GM18858 (cell line): ENCODE data around the gene SPAG5.

ENCODE experiments used
- ATAC-seq: cut with Tn5 transposase; IDR thresholded peaks from one replicate; pipeline ENCODE4 v1.9.1; 2021; ENCODE audit not compliant: unreplicated experiment

The SPAG5 gene

DNA sequence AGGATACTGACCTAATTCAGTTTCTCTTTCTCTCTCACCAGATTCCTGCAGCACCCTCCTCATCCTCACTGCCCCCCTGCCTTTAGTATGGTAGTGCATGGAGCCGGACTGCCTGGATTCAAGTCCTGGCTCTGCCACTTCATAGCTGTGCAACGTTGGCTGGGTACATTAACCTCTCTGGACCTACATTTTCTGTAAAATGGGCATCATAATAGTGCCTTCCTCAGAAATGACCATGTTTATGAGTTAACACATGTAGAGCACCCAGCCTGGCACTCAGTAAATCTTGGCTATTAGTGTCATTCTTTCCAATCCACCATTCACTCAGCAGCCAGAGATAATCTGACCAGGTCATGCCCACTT is 53.7 kb downstream of the SPAG5 start:
- no peak for ATAC-seq

DNA sequence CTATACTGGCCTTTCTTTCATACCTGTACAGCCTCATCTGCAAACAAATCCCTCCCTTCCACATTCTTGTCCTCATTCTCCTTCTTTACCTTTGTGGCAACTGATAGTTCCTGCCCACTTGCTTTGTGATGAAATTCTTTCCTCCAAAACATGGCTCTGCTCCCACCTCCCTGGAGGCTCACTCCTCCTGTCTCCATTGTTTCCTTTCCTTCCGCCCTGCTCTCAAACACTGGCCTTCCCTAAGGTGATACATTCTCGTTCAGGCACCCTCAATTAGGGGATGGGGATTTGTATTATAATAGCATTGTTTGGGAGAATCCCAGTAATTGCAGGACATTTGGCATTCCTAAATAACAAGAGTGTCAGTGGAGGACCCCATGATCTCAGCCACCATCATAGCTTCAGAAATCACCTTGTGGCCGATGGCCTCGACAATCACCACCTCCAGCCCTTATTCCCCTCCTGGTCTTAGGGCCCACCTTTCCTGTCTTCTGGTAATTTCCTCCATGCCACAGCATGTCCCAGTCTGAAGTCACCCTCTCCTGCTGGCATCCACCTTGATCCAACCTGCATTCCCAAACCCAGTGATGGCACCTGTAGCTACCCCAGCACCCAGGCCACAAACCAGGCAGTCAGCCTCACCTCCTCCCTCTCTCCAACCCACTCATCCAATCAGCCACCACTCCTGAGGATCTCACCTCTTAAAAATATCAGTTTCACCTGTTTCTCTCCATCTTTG is 54.3 kb downstream of the SPAG5 start:
- ATAC-seq = no peak

DNA sequence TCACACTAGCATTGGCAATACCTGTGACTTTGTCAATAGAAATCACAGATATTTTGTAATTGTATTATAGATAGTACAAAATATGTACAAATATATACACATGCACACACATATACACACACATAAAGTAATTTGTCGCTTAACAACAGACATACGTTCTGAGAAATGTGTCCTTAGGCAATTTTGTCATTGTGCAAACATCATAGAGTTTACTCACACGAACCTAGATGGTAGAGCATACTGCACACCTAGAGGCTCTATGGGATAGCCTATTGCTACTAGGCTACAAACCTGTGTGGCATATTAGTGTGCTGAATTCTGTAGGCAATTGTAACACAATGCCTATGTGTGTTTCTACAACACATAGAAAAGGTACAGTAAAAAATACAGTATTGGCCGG is 57.4 kb downstream of the SPAG5 start:
- ATAC-seq = no peak

DNA sequence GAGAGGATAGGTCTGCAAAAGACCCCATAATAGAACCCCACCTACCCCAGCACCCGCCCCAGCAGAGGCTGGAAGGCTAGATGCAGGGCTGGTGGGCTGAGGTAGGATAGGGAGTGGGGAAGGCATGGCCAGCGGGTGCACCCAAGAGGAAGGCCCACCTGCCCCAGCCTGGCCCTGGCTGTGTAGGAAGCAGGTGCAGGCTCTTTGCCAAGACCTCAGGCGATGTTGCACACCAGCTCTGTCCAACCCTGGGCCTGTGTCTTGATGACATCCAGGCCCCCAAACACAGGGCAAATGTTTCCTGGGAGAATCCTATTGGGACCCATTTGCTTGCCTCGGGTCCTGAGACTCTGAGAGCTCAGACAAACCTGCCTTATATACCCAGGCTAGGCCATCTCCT is 58.6 kb downstream of the SPAG5 start:
- no peak for ATAC-seq

DNA sequence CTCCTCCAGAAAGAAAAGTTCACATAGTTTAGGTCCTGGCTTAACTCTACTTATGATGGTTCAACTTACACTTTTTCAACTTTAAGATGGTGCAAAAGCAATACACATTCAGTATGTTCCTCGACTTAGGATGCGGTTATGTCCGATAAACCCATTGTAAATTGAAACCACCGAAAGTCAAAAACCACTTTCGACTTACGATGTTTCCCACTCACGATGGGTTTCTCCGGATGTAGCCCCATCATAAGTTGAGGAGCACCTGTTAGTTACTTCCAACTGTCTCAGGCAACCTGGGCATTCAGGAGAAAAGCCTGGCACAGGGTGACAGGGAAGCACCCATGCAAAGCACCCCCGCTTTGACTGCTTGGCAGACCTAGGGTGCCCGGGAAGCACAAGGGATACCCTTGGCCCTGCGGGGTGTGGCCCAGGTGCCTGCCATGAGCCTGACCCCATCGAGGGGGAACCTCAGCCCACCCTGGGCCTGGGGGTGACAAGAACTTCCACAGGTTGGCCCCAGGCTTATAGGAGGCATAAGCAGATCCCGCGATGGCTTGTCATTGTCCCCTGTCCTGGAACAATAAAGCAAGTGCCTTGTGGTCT is 60.4 kb downstream of the SPAG5 start:
- no peak for ATAC-seq

DNA sequence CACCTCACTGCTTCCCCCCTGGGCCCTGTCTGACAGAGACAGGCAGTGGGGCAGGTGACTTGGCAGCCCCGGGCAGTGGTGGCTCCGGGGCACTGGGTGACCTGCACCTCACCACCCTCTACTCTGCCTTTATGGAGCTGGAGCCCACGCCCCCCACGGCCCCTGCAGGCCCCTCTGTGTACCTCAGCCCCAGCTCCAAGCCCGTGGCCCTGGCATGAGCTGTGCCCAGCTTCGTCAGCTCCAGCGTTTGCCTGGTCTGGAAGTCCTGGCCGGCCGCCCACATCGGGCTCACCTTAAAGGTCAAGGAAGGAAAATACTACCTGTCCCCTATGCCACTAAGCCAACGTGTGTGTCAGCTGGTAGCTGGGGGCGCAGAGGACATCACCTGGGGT is 61.6 kb downstream of the SPAG5 start:
- no peak for ATAC-seq

DNA sequence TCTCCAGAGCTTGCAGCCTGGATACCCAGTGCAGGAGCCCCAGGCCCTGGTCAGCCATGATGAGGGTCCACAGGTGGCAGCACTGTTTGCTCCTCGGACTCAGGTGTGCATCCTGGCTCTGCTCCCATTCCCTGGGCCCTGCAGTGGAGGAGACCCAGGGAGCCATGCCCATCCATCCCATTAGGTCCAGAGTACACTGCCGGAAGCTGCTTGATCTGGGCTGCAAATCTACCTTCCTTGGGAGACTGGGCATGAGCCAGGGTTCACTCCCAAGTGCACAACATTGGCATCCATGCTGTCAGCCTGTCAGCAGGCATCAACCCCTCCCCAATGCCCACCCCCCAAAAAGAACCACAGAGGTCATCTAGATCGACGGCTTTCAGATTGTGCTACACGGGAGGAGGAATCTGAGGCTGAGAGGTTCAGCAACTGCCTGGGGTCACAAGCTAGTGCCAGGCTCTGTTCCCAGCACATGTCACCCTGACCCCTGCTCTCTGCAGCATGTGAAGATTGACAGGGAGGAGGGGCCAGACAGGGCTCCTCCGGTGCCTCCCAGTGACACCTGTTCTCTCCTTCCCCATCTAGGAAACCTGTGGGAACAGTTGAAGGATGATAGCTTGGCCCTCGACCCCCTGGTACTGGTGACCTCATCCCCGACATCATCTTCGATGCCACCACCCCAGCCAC is 62.1 kb downstream of the SPAG5 start:
- no peak for ATAC-seq

DNA sequence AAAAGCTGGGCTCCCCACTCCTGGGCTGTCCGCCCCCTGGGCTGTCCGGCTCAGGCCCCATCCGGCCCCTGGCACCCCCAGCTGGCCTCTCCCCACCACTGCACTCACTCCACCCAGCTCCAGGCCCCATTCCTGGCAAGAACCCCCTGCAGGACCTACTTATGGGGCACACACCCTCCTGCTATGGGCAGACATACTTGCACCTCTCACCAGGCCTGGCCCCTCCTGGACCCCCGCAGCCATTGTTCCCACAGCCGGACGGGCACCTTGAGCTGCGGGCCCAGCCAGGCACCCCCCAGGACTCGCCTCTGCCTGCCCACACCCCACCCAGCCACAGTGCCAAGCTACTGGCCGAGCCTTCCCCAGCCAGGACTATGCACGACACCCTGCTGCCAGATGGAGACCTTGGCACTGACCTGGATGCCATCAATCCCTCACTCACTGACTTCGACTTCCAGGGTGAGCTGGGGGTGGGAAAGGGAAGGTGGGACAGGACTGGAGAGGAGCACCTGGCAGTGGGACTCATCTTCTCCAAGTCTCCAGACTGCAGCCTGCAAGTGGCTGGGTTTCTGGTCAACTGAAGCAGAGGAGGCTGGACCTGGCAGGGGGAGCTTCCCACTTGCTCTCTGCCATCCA is 64.0 kb downstream of the SPAG5 start:
- ATAC-seq = no peak

DNA sequence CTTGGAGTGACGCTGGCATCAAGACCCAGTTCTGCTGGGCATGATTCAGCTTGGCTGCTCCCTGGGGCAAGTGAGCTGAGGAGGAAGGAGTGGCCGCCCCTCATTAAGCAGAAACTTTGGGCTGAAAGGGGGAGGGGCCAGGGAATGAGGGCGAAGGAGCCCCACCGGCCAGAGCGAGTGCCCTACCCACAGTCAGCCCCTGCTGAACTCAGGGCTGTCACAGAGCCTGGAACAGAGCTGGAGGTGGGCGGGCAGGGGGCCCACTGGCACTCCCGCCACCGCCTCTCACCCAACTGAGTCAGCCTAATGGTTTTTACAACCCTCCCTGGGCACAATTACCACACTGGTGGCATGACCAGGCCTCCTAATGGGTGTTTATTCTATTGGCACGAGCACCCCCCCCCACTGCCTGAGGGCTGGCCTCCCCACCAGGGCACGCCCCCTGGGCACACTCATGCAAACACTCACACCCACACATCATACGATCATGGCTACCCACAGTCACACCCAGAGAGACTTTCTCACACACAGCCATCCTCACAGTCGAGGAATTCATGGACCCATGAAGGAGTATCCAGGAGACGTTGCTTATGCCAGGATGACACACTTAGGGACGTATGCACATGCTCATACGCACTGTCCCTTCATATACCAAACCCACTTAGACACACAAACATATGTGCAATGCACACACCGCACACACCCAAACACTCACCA is 65.6 kb downstream of the SPAG5 start:
- no peak for ATAC-seq

DNA sequence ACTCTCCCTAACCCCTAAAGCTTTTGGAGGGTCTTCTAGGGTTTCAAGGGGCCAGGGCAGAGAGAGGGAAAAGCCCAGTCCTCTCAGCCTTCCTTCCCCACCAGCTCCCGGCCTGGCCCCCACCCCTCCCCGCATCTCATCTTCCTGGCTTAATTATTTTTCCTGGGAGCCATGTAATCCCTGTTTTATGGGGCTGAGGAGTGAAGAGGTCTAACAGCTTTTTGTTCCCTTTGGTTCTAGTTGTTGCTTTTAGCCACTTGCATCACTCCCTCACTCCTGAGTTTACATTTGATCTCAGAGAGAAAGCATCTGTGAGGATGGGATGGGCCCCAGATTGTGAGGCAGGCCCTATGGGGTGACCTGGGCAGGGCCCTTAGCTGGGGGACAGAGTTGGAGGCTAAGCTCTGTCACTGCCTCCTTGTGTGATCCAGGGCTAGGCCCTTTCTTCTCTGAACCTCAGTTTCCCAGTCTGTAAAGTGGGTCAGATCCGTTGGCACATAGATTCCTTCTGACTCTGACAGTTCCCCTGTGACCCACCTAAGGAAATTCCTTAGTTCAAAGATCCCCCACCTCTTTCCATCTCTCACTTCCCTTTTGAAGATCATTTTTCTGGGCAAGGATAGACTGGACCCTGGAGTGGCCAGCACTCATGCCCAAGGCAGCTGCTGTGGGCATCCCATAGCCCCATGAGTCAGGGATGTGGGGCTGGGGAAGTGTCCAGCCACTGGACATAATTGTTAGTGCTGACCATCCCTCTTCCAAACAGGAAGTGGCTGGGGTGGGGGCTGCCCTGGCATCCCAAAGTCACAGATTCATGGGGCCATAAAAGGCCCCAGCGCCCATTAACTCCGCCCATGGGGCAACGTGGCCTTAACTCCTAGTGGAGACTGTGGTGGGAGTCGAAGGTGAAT is 66.5 kb downstream of the SPAG5 start:
- no peak for ATAC-seq

DNA sequence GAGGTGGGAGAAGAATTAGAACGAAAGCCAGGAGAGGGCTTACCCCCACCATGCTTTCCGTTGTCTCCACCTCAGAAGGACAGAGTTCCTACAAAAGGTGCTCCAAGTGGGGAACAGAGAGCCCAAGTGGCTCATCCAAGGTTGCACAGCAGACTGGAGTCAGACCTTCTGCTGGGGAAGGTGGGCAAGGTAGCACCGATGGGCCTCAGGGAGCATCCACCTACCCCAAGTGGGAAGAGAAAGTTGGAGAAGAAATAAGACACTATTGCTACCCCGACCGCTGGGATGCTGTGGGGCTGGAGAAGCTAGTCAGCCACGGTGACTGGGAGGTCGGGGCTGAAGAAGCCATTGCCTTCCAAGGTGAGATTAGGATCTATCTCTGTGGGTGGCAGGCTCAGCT is 67.9 kb downstream of the SPAG5 start:
- no peak for ATAC-seq

DNA sequence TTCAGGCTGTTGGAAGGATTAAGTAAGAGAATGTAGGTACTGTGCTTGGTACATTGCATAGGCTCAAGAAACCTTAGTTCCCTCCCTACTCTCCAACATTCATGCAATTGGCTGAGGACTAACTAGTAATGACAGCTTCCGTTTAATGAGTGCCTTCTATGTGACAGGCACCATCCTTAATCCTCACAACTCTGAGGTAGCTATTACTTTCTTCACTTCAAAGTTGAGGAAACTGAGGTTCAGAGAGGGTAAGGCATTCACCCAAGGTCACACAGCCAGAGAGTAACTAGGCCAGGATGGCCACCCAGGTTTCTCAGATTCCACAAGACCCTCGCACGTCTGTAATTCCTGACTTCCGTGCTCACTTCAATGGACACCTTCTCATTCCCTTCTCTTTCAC is 68.6 kb downstream of the SPAG5 start:
- no peak for ATAC-seq

DNA sequence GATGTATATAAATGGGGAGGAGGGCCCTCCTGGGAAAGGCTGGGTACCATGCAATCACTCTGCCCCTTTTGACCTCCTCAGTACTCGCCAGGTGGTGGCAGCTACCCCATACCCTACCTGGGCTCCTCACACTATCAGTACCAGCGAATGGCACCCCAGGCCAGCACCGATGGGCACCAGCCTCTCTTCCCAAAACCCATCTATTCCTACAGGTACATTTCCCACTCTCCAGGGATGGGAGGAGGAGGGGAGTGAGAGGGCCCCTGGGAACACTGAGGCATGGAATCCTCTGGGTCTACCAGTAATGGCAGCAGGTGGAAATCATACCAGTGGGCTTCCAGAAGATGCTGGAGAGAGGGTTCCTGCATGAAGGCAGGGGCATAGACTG is 69.8 kb downstream of the SPAG5 start:
- ATAC-seq = no peak

DNA sequence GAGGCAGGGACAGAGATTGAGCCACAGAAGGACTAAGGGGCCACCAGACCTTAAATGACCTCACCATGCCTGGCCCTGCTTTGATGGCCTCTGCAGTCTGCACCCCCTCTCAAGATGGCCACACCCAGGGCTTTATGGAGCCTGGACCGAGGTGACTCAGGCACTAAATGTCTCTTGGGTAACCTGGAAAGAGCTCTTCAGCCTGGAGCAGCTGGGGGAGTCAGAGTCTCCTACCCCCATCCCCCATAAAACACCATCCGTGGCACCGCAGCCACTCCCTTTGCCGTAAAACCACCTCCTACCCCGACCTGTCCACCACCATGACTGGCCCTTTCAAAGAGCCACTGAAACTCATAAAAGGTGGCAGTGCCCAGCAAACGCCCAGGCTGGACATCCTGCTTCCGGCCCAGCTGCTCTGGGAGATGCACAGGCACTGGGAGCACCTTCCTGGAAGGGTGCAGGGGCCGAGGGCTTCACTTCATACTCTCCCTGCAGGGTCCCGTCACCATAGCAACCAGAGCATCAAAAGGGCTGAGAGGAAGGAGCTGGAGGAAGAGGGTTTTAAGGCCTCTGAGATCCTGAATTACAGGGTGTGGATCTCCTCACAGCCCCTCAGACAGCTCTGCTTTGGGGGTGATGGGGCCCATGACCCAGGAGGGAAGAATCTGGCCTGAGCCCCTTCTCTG is 70.4 kb downstream of the SPAG5 start:
- no peak for ATAC-seq

DNA sequence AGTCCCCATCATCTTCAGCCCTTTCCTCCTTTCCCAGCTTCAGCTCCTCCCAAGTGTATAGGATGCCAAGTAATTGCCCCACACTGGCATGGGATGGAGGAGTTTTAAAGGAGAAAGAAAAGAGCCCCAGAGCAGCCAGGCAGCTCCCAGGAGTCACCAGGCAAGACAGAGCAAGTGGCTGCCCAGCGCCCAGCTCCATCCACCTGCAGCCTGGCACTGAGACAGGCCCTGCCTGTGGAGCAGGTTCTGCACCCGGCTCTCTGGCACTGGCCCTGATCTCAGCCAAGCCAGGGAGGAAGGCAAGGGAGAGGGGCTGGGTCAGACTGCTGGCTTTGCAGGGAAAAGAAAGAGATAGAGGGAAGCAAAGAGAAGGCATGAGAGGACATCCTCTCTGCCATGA is 71.0 kb downstream of the SPAG5 start:
- ATAC-seq = no peak
